Cardiac septum (tissue), 1 donor: Measurements from ENCODE around the gene ITPK1. TPM values are rescaled to one million over a fixed set of nuclear protein-coding genes. Genes with fewer than 3 reads are reported as not detected.

Source experiments
- DNase-seq: peaks from one replicate; pipeline ENCODE4 v3.0.0-alpha.2; 2020; ENCODE audit warnings: low spot score
- intact Hi-C: fragments of 100-400 bp; cut with DNase I; formaldehyde crosslinking; loops from one replicate; pipeline ENCODE4 v1.14.0; 2022
- total RNA-seq: library from RNA; stranded (reverse); fragmentation: NEBNext Ultra II Directional; extraction: Animal tissue kit (Norgen Biotek cat#: 25700); gene quantifications from one replicate; pipeline ENCODE4 v1.2.1, GENCODE V29; 2021
- donor health status: DM: no; HTN: no; CAD: no.

The ITPK1 gene
- total RNA-seq, 1 donor from 2014 or later = 77.1 TPM

DNA sequence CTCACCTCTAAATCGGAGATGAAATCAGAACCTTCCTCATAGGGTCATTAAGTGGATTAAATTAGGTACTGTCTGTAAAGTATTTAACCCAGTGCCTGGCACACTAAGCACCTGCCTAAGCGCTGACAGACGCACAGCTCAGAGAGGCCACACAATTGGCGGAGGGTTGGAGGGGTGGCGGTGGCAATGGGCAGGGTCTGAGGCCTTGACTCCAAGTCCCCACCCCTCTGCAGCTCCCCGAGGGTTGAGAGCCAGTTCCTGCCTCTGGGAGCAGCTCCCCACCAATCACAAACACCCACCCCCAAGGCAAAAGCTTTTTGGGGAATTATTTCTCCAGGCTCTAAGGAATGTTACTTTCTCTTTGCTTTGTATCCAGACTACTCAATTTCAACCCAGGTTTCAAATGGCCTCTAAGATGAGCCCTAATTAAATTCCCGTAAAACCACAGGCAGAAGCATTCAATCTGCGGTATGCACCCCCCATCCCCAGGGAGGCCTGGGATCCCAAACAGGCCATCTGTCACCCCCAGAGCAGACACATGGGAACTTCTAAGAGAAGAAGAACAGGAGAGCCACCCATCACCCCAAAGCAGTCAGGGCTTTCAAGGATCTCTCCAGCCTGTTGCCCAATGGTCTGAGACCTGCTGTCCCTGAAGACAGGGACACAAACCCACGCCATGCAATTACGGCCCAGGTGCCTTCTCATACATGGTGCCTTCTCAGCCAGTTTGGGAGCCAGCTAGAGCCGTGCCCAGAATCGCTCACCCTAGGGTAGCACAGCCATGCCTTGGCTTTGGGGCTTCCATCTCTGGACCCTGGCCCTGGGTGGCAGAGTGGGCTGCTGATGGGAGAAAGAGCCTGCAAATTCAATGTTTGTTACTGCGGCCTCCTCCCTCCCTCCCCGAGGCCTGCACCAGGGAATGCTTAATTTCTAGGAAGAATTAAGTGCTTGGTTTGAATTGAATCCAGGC lies 126.7 kb downstream of the ITPK1 start:
- DNase-seq = no peak
- intact Hi-C loops = no loop called here

DNA sequence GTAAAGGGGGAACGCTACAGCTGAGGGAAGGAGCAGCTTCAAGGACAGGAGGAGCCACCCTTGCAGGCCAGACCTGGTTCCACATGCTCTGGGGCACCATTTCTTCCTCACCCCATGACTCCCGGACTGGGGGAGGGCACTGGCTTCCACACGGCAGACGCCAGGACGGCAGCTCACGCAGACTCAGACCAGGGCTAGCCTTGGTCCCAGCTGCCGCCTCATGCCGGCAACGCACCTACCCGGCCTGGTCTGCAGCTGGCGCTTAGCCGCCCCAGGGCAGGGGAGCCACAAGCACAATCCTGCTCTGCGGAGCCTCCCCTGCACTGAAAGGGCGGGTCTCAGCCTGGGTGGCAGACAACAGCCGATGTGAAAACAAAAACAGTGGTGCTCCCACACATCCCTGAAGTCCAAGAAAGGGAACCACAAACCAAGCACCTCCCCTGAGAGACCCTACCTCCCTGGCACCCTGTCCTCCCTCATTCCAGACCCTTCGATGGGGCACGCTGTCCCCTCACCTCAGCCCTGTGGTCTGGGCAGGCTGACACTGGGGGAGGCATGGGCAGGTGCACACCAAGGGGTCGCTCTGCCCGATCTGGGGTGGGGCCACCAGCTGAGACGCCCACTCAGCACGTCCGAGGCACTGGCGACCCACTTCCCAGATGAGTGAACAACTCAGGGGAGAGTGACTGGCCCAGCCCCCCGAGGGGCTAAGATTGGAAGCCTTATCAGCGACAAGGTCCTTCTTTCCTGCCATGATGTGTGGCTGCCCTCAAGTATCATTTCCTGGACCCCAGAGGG lies 127.8 kb downstream of the ITPK1 start:
- intact Hi-C loops = no loop called here
- DNase-seq = no peak

DNA sequence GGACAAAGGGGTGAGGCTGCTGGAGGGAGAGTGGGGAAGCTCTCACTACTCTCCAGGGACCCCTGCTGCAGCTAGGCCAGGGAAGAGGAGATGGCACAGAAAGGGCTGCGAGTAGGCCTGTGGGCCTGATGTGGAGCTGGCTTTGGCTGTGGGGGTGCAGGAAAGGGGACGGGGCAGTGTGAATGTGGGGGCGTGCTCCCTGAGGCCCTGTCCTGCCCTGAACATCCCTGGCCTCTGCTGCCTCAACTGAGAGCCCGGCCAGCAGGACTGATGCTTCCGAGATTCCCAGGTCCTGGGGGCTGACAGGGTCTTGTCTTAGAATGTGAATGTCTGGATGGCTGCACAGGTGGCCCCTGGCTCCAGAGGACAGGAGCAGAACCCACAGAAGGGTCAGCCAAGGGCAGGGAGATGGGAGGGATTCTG lies 128.6 kb downstream of the ITPK1 start:
- intact Hi-C loops = no loop called here
- no peak for DNase-seq

DNA sequence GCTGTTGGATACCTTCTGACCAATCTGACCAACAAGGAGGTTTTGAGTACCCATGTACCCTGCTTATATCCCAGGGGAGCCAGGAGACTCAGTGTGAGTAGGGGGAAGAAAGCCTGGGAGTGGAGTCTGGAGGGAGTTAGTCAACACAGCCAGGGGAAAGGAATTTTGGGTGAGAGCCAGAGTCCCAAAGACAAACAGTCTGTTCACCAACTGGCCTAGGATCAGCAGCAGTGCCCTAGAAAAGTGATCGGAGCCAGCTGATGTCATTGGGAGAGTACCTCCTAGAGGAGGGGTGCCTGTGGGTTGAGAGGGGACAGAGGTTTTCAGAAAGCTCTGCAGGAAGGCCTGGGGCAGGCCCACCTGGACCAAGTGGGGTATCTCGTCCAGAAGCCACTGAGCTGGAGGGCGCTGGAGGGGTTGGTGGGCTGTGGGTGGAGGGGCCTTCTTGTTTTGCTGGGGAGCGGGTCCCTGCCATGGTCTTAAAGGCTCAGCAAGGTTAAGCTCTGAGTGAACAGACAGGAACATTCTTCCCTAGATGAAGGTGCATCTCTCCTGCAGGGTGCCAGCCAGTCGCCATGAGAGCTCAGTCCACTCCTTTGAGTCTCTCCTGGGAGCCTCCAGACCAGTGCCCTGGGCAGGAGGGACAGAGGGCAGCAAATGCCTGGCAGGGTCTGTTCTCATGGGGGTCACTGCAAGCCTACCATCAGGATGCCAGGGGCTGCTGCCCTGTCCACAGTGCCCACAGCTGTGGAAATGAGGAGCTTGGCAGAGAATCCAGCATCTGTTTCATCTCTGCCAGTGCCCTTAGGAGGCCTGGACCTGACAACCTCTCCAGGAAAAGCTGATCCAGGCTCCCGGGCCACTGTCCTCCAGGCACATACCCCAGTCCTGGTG lies 129.2 kb downstream of the ITPK1 start:
- intact Hi-C loops = no loop called here
- DNase-seq = no peak

DNA sequence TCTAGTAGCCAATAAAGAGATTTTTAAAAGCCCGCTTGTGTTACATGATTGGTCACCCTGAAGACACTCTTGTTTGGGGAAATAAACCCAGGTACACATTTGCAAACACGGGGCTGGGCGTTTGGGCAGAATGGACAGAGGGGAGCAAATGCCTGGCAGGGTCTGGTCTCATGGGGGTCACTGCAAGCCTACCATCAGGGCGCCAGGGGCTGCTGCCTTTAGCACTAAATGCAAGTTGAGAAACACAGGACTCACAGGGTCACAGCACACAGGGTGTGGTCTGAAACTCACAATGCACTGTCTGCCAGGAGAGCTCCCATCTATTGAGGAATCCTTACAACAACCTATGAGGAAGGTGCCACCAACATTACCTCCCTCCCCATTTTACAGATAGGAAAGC lies 130.2 kb downstream of the ITPK1 start:
- no peak for DNase-seq
- intact Hi-C loops = no loop called here

DNA sequence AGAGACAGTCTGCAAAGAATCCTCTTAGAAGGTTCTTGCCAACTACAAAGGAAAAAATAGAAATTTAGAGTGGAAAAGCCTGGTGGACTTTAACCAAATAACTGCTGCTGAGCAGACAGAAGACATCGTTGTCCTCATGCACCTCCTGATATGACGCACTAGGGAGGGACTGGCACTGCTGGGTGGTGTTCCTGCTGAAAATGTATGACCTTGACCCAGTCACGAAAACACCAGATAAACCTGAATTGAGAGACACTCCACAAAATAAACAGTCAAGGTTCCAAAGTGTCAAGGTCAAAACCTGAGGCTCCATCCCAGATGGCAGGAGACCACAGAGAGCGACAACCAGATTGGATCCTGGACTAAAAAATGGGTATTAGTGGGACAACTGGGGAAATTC lies 130.8 kb downstream of the ITPK1 start:
- no peak for DNase-seq
- intact Hi-C loops = no loop called here

DNA sequence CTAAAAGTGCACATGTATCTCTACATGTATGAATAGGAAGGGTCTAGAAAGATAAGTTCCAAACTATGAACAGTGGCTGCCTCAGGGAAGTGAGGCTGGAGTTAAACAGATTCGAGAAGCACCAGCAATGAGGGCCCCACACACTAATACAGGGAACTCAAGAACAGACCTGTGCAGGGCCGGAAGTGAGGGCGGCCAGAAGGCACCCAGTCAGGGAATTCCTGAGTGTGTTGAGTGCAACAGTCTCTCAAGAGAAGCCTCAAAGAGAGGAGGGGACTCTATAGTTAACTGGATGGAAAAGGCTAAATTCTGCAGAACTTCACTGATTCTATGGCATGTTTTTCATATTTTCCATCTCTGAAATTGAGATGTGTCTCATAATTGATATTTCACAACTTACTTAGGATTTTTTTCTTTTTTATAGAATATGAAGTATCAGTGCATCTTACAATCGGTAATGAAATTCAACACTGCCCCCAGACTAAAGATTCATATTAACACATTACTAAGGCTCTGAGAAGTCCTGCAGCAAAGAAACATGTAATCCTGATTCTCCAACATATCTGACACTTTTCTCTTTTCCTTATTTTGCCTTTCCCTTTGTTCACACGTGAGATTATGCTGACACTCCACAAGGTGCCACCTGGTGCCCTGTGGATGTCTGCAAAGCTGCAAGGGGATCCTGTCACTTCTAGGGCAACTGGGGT lies 131.5 kb downstream of the ITPK1 start:
- no peak for DNase-seq
- intact Hi-C loops = no loop called here

DNA sequence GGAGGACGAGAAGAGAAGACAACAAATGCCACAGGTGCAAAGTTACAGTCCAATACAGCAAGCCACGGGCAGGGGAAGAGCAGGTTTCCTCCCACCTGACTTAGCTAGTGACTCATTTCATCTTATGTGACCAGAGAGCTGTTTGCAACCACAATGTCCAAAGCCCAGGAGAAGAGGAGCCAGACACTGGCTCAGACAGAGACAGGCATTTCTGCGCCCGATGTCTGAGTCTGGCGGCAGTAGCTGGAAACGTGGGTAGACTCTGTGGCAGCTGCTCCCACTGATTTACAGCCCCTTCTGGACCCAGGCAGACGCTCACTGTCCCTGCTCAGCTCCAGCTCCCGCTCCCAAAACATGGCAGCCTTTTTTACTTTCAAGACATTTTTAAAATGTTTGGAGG lies 132.8 kb downstream of the ITPK1 start:
- DNase-seq = no peak
- intact Hi-C loops = no loop called here

DNA sequence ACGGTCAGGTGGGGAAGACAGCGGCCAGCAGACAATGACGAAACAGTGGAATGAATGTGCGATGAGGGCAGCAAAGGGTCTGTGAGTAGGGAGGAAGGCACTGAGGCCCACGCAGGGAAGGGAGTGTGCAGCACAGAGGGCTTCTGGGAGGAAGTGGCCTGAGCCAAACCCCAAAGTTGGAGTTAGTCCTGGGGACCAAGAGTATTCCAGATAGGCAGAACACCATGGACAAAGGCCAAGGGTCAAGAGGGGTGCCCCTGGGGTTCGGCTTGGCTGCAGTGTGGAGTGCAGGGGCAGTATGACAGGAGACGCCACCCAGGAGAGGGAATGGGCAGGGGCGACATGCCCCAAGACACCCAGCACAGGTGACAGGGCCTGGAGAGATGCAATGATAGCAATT lies 134.0 kb downstream of the ITPK1 start:
- DNase-seq = no peak
- intact Hi-C loops = no loop called here

DNA sequence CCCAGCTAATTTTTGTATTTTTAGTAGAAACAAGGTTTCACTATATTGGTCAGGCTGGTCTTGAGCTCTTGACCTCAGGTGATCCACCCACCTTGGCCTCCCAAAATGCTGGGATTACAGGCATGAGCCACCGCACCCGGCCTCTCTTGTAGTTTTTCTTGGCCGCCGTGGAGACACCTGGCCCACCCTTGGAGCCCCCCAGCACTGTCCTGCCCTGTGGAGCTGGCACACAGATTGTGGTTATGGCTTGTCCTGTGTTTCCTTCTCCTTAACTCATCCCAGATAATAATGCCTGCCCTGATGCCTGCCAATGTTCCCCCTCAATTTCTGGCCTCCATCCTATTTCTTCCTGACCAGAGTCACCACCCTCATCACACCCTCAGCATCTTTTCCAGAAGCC lies 134.9 kb downstream of the ITPK1 start:
- intact Hi-C loops = no loop called here
- no peak for DNase-seq

DNA sequence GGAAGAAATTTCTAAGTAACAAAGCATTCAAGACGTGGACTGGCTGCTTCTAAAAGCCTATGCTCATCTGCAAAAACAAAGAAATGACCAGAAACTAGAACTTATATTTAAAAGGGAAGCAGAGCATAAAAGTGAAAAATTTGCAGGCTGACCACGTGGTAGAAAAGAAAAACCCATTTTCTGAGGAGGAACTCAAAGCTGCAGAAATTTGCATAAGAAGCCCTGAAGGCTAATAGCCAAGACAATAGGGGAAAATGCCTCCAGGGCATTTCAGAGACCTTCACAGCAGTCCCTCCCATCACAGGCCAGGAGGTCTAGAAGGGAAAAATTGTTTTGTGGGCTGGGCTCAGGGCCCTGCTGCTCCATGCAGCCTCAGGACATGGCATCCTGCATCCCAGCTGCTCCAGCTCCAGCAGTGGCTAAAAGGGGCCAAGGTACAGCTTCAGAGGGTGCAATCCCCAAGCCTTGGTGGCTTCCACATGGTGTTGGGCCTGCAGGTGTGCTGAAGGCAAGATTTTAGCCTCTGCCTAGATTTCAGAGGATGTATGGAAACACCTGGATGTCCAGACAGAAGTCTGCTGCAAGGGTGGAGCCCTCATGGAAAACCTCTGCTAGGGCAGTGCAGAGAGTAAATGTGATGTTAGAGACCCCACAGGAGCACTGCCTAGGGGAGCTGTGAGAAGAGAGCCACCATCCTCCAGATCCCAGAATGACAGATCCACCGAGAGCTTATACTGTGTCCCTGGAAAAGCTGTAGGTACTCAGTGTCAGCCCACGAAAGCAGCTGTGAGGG lies 137.3 kb downstream of the ITPK1 start:
- DNase-seq = no peak
- intact Hi-C loops = no loop called here

DNA sequence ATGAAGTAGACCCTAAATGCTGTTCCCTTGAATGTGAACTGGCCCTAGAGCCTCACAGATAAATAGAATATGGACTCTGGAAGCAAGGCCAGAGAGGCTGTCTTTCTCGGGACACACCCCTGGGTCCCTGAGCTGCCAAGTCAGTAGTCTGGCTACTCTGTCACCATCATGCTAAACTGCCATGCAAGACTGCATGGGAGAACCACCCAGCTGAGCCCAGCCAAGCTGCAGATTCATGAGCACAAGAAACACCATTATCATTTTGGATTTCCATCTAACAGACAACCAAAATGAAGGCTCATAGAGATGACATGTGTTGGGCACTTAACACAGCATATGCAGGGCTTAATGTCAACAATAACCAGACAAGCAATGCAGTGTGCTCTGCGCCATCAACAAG lies 139.5 kb downstream of the ITPK1 start:
- DNase-seq = no peak
- intact Hi-C loops = no loop called here

DNA sequence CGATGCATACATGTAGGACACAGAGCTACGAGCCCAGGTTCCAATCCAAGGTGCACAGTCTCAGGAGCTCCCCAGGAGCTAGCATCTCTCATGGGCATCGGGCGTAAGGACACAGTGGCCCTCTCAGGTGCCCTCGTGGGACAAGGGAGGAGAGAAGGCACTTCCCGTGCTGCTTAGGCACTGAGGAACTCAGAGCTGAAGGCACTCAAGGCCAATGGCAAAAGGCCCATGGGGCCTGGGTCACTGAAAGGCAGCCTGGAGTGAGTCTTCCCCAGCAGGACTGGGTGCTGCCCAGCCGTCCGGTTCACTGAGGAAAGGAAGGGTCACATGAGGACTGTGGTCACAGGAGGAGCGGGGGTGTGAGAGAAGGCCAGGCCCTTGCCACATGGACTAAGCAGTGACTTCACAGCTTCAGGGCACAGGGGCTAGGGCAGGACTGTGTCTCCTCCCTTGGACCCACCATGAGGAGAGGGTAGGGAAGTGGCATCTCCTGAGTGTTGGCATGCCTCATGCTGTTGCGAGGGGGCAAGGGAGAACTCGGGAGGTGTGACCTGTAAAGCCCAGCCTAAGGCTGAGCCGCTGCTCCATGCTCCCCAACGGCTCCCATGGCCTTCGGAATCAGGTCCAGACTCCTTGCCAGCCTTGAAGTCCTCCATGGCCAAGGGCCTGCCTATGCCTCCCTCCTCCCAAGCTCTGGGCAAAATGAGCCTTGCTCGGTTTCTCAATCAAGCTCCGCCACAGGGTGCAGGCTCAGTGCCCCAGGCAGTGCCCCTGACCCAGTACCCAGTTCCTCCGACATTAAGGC lies 141.0 kb downstream of the ITPK1 start:
- no peak for DNase-seq
- intact Hi-C loops = loop anchor here (5.0 kb wide), 3 partner anchors 68 to 163 kb away; partner anchors contain the start of gene ITPK1

DNA sequence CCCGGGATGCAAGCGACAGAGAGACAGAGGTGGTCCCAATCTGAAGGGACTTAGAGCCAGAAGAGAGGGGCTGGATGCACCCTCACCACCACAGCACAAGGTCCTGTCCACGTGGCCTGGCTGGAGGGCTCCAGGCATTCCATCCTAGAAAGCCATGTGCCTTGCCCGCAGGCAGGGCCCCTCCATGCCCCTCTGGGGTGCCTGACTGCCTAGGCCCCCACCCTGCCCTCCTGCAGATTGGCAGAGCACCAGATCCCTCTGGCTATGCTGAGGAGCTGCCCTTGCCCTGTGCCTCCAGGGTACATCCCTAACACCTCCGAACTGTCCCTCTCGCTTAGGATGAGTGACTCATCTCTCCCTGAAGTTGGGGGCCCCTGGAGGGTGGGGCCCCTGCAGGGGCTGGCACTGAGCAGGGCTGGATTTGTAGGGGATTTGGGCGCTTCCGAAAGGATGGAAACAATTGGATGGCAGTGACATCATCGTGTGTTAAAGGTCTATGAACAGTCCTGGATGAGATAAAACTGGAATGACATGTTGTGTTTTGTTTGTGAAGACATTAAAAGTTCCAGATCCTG lies 141.8 kb downstream of the ITPK1 start:
- intact Hi-C loops = loop anchor here (5.0 kb wide), 3 partner anchors 68 to 163 kb away; partner anchors contain the start of gene ITPK1
- no peak for DNase-seq

DNA sequence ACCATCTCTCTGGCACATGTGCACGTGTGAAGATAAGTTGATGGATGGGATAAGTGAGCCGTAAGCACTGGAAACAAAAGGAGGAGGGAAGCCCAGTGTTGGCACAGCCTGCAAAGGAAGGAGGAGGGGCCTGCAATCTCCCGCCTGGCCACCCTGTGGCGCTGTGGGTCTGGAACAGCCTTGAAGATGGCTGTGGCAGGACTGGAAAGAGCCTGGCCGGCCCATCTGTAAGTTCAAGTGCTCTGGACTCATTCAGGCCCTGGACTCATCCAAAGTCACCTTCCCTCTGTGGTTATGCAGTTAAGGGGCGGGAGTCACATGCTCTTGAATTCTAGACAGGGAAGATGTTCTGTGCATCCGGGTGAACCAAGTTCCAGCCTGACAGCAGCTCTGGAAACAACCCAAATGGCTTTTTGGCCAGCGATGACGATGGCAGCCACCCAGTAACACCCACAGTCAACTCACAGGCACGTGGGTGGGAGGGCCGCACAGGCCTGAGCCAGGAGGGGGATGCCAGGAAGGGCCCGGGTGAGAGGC lies 142.4 kb downstream of the ITPK1 start:
- intact Hi-C loops = loop anchor here (5.0 kb wide), 3 partner anchors 69 to 164 kb away; partner anchors contain the start of gene ITPK1

DNA sequence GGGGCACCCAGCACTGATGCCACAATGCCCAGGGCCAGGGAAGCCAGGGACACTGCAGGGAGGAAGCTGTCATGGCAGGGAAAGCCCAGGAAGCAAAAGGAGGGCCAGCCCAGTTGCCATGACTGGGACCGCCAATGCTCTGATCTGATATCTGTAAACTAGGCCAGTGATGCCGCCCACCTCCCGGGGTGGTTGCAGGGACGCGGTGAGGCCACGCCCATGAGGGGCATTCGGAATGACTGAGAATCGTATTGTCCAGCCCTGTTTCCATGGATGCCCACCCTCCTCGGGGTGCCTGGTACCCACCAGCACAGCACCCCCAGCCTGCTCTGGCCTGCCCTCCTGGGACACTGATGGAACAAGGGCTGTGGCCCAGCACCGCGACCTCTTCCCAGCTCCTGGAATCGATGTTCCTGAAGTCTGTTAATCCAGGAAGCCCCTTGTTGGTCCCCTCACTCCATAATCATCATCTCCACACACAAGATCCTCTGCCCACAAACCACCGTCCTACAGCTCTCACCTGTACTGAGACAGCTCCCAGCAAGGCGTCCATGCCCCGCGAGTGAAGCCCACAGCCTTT lies 144.0 kb downstream of the ITPK1 start:
- intact Hi-C loops = loop anchor here (5.0 kb wide), 3 partner anchors 71 to 166 kb away; partner anchors contain the start of gene ITPK1
- no peak for DNase-seq

More for the DNA sequence above, 142.4 kb downstream of the ITPK1 start:
- peak; percentile 85 for DNase-seq
